Hematopoietic multipotent progenitor cell treated with erythropoietin and hydrocortisone succinate and interleukin-3 and kit ligand, for 4 days (in vitro differentiated cells): ENCODE data around the gene NCAPD3.

Experiments
- DNase-seq: peaks from one replicate; pipeline ENCODE4 v3.0.0-alpha.2; 2015

NCAPD3 gene

DNA sequence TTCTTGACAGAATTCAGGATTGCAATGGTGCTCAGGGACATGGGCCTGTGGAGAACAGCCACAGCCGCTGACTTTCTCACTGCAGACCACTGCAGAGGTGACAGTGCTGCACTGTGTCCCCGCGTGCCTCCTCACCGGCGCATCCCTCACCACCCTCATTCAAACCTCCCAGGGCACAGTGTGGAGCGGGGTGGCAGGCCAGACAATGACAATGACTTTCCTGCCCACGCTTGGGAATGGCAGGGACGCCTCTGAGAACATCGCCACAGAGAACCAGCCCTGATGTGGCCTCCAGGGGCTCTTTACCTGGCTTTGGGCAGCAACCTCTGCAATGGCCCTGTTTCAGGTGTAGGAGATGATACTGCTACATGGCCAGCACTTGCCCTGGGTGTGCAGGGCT lies 65.7 kb downstream of the NCAPD3 start:
- no peak for DNase-seq

DNA sequence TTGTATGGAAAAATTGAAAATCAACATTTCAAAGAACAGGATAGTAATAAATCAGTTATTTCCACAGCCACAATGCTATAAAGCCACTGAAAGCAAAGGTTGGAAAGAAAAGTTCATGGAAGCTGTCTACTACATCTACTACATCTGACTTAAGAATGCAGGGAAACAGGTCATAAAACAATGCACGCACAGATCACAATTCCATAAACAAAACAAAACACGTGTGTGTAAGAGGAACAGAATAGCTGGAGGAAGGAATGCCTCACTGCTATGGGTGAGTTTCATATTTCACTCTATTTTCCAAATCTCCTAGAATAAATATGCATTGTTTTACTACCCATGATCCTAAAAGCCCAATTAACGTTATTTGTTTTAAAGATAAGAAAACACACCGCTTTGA lies 66.3 kb downstream of the NCAPD3 start:
- no peak for DNase-seq

DNA sequence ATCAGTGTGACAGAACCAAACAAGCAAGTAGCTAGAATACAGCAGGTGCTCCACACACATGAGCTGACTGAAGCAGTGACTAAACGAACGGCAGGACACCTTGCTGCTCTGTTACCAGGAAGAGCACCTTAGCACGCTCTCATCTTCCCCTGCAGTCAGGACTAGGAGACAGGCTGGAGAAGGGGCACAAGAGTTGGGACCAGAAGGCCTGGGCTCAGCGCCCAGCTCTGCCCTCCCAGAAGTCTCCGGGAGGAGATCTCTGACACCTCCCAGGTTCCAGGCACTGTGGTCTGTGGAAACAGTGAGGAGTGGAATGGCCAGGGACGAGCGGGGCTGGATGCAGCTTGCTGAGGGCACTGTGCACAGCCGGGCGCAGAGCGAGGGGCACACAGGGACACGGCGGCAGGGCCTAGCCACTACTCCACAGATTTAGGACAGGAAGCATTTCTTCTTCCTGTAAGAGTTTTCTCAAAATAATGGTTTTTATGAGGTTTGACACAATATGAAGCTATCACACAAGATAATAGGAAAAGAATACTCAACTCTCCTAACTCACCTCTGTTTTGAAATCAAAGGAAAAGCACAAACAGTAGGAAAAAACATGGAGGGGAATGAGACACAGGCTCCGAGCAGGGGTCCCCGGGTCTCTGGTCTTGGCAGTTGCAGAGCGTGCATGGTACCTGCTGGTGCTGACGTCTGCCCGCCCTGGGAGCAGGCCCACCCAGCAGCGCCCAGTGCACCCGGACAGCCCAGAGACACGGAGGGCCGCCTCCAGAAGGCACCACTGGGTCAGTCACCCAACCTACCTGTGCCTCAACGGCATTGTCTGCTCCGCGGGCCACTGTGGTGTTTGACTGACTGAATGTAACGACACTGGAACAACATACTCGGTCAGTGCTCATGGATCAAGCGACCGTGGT lies 67.6 kb downstream of the NCAPD3 start:
- DNase-seq = no peak

DNA sequence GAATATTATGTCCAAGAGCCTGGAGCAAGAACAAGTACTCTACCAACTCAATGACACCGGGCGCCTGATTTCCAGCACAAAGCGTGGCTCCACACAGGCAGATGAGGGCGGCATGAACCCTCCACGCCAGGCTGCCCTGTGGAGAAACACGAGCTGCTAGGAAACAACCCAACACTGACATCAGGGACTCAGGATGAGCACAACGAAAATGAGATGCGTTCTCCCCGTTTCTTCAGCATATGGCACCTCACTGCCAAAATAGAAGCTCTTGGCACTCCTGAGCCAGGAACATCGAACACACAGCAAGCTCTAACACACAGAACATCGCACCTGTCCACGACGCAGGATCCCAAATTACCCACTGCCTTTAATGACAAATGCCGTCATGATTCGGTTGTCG lies 68.3 kb downstream of the NCAPD3 start:
- no peak for DNase-seq

DNA sequence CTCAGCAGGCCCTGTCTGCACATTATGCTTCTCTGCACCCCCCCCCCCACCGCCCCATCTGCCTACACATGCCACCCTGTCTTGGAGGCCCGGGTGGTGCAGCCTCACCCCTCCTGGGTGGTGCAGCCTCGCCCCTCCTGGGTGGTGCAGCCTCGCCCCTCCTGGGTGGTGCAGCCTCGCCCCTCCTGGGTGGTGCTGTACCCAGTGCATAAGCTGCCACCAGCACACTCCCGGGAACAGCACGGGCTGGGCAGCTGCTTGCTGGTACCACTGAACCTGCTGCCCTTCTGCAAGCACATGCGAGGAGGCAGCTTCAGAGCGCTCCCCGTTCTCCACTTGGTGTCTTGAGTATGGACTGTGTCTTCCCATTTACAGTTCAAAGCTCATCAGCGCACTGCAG lies 69.3 kb downstream of the NCAPD3 start:
- no peak for DNase-seq

DNA sequence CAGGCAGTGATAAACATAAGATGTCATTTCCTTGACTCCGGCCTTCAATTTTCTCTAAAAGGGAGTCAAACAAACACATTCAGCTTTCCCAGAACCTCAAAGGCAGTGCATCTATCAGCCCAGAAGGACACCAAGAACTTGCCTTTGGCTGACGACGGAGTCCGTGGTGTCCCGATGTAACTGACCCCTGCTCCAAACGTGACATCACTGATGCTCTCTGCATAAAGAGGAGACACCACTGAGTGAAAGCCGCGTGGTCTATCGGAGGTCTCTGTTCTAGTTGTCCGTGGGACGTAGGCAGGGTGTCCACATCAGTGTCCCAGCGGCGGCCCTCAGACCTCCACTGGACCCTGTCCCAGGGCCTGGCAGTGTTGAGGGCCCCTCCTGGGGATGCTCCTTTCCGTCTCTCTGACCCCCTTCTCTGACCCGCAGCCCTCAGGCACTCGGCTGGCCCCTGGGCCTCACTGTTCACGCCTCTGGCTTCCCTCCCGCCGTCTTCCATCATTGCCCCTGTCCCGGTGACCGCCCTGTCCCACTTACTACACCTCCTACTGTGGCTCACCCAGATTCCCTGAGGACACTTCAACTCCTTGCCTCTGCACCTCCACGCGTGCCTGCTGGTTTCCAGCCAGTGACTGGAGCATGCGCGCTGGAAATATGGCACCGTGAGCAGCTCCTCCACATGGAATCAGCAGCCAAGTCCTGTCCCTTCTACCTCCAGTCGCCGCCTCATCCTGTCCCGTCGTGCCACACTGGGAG lies 70.4 kb downstream of the NCAPD3 start:
- DNase-seq = no peak

DNA sequence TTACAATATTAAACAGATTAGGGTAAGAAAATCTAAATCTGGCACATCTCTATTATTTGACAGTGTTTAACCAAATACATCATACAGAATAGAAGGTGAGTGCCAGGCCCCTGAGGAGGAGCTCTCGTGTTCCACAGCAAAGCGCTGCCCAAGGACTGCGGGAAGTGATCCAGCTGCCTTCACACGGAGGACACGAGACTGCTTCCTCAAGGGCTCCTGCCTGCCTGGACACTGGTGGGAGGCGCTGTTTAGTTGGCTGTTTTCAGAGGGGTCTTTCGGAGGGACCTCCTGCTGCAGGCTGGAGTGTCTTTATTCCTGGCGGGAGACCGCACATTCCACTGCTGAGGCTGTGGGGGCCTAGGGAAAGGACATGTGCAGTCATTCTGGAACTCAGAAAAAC lies 71.1 kb downstream of the NCAPD3 start:
- no peak for DNase-seq

DNA sequence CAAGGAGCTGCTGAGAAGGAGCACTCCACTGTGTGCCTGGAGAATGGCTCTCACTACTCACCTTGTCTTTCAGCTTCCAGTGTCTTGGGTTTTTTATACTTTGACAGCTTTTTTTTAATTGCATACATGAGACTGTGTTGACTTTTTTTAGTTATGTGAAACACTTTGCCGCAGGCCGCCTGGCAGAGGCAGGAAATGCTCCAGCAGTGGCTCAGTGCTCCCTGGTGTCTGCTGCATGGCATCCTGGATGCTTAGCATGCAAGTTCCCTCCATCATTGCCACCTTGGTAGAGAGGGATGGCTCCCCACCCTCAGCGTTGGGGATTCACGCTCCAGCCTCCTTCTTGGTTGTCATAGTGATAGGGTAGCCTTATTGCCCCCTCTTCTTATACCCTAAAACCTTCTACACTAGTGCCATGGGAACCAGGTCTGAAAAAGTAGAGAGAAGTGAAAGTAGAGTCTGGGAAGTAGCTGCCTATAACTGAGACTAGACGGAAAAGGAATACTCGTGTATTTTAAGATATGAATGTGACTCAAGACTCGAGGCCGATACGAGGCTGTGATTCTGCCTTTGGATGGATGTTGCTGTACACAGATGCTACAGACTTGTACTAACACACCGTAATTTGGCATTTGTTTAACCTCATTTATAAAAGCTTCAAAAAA lies 72.6 kb downstream of the NCAPD3 start:
- DNase-seq = no peak

DNA sequence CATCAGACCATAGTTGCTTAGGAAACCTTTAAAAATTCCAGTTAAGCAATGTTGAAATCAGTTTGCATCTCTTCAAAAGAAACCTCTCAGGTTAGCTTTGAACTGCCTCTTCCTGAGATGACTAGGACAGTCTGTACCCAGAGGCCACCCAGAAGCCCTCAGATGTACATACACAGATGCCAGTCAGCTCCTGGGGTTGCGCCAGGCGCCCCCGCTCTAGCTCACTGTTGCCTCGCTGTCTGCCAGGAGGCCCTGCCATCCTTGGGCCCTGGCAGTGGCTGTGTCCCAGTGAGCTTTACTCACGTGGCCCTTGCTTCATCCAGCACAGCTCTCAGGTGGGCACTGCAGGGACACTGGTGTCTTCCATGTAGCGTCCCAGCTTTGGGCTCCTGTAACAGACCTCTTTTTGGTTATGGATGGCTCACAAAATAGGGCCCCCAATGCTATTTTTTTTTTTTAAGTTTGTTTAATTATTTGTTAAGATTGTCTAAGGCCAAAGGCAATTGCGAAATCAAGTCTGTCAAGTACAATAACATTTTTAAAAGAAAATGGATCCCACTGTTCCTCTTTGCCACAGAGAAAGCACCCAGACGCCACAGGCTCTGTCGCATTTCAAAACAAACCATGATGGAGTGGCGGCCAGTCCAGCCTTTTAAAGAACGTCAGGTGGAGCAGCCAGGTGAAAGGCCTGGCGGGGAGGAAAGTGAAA lies 73.4 kb downstream of the NCAPD3 start:
- DNase-seq = no peak

DNA sequence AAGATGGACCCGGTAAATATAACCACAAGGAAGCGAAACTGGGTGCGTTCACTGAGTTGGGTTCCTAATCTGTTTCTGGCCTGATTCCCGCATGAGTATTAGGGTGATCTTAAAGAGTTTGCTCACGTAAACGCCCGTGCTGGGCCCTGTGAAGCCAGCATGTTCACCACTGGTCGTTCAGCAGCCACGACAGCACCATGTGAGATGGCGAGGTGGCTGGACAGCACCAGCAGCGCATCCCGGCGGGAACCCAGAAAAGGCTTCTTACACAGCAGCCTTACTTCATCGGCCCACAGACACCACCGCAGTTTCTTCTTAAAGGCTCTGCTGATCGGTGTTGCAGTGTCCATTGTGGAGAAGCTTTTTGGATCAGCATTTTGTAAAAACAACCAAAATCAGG lies 74.4 kb downstream of the NCAPD3 start:
- no peak for DNase-seq

DNA sequence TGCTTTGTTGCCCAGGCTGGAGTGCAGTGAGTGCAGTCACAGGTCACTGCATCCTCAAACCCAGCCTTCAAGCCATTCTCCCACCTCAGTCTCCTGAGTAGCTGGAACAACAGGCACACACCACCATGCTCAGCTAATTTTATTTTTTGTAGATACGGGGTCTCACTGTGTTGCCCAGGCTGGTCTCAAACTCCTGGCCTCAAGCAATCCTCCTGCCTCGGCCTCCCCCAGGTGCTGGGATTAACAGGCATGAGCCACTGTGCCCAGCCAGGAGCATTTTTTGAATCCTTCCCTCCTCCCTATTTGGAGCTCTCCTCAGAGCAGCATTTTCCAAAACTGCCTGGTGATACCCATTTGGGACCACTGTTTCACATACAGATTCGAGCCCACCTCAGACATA lies 77.2 kb downstream of the NCAPD3 start:
- DNase-seq = no peak

DNA sequence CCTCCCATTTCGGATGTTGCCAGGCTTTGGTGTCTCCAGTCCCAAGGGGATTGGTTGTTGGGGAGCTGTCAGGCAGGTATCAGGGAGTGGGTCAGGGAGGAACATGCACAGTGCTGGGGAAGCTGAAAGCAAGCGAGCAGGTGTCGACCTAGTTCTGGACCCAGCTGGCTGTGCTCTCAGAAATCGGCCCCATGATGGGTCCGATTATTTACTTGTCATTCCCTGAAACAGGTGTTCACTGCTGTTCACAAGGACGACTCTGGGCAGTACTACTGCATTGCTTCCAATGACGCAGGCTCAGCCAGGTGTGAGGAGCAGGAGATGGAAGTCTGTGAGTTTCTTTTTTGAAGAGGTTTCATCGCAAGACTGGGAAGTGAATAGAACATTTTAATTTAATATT lies 78.1 kb downstream of the NCAPD3 start:
- no peak for DNase-seq

DNA sequence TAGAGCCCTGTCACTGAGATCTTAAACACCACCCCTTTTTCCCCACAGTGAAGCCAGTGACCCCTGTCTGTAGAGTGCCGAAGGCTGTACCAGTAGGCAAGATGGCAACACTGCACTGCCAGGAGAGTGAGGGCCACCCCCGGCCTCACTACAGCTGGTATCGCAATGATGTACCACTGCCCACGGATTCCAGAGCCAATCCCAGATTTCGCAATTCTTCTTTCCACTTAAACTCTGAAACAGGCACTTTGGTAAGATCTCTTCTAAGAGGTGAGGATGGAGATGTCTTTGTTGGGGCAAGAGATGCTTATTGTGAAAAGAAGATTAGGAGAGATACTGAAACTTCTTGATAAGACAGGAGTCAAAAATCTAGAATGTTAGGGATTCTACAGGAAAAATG lies 79.0 kb downstream of the NCAPD3 start:
- DNase-seq = no peak

DNA sequence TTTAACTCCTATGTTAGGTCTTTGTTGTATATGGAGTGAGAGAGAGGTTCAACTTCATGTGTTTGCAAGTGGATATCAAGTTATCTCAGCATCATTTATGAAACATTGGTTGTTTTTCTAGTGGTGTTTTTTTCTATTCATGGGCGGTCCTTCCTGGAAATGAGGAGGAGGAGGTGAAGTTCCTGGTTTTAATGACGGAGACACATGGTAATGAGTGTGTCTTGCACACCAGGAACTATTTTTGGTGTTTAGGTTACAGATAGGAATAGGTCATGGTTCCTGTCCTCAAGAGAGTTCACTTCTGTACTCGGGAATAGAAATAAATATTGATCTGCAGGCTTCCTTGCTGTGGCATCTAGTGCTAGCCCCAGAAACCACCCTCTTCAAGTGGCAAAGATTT lies 80.0 kb downstream of the NCAPD3 start:
- no peak for DNase-seq

DNA sequence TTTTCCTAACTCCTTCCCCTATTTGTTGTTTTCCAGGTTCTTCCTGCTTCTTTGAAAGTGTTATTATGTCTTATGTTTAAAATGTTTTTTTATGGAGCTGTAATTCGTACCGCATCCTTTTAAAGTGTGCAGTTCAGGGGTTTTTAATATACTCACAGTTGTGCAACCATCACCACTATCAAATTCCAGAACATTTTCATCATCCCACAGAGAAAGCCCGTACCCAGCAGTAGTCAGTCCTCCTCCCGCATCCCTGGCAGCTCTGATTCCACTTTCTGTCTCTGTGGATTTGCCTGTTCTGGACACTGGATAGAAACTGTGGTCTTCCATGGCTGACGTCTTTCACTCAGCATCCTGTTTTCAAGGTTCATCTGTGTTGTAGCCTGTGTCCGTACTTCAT lies 81.2 kb downstream of the NCAPD3 start:
- no peak for DNase-seq

DNA sequence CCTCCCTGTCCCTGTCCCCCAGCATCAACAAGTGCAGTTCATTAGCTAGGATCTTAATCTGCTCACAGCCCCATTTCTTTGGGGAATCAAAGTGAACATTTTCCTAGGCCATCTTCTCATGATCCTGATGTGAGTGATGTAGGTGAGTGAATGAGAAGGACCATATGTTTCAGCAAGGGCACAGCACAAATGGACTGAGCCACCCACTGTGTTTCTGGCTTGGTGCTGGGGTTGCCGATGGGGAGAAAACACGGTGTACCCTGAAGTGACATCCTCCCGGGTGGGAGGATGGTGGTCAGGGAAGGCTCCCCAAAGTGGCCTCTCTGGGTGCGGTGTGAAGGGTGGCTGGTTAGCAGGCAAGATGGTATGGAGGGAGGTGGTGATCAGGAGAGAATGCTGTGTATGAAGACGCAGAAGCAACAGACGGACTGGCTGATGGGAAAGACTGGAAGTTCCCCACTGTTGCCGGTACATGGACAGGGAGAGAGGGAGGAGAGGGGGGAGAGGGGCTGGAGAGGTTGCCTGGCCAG lies 82.7 kb downstream of the NCAPD3 start:
- DNase-seq = no peak

DNA sequence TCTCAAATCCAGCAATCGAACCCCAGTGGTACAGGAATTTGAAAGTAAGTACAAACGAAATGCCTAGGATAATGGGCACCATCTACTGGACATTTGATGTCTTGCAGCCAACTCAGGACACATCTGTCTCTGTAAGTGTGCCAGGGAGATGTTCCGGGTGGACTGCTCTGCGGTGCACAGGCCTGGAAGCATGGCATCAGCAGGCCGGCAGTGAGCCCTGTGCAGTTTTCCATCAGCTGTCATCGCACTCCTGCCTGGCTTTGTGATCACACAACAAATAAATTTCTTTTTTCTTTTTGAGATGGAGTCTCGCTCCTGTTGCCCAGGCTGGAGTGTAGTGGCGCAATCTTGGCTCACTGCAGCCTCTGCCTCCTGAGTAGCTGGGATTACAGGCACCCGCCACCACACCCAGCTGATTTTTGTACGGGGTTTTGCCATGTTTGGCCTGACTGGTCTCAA lies 83.9 kb downstream of the NCAPD3 start:
- DNase-seq = peak; percentile 82

DNA sequence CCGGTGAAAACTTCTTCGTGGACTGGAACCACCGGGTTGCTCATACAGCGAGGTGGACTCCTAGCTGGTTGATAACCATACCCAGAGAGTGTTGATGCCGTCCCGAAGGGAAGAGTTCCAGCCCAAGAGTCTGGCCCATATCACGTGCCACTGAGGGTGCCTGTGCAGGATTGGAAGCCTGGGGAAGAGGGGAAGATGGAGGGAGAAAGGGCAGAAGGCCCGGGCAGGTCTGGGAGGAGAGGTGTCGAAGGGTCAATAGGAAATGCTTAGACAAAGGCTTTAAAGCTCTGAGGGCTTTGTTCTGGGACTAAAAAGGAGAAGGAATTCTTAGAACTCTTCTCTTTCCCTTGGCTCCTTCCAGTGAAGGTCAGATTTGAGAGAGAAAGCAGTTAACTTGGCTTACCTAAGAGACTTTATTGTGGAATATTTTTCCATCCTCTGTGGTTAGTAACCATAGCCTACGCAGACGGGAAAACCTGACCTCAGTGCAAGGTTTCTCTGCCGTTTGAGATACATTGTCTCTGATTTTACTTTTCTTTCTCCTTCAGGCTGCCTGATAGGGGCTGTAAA lies 84.4 kb downstream of the NCAPD3 start:
- no peak for DNase-seq

DNA sequence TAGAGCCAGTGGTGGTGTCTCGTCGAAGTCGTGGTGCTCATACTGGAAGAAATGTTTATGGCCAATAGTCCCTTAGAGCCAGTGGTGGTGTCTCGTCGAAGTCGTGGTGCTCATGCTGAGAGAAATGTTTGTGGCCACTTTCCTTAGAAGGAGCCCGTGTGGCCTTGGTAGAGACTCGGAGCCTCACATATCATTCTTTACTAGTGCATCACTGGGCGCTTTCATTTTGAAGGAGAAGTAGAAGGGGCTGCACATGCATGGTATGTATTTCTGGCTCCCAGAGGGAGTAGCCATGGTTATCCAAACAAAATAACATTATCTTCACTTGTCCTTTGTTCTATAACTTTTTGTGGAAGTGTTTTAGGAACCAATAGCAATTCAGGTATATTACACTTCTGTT lies 85.4 kb downstream of the NCAPD3 start:
- DNase-seq = no peak

DNA sequence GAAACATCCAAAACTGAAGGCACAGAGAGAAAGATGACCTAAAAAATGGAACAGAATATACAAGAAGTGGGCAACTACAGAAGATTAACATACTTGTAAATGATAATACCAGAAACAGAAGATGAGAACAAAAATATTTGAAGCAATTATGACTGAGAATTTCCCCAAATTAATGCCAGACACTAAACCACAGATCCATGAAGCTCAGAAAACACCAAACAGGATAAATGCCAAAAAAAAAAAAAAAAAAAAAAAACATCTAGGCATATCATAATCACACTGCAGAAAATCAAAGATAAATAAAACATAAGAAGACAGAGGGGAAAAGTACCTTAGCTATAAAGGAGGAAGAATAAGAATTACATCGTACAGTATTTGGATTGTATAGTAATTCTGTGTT lies 89.6 kb downstream of the NCAPD3 start:
- no peak for DNase-seq

DNA sequence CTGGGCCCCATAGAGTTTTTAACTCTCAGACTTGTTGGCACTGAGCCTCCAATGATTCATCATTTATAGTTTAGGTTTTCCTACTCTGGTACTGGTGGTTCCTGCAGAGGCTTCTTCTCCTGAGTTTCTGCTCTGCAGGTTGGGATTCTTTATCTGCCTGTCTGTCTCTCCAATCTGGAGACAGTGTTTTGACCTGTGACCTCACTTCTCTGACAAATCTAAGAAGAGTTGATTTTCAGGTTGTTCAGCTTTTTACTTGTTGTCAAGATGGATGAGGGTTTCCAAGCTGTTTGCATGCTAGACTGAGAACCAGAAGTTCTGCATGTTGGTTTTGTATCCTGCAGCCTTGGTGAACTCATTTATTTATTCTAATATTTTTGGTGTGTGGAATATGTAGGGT lies 91.0 kb downstream of the NCAPD3 start:
- DNase-seq = no peak

DNA sequence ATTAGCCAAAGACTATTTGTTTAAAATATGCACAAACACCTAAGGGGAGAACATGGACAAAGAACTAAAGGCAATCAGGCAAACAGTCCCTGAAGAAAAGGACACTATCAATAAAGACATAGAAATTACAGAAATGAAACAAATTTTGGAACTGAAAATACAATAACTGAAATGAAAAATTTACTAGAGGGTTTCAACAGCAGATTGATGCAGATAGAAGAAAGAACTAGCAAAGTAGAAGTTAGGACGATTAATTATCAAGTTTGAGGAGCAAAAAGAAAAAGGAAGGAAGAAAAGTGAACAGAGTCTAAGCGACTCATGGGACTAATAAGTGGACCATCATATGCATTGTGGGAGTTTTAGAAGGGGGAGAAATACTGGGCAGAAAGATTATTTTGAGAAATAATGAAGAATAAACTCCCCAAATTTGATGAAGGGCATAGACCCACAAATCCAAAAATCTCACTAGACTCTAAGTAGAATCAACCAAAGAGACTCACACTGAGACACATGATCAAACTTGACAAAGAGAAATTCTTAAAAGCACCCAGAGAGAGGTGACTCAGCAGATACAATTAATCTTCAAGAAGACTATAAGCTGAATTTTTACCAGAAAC lies 92.0 kb downstream of the NCAPD3 start:
- no peak for DNase-seq
